NT2/D1 (cell line): ENCODE measurements around the gene PCYT2.

Source experiments
- DNase-seq: peaks from one replicate; pipeline ENCODE4 v3.0.0-alpha.2; 2011; ENCODE audit warnings: low read depth, low spot score
- H3K27me3 ChIP-seq: 2 replicates; pipeline ENCODE4 v1.6.0; 2011; ENCODE audit warnings: mild to moderate bottlenecking; ENCODE audit not compliant: insufficient read length, insufficient read depth
- H3K36me3 ChIP-seq: 2 replicates; pipeline ENCODE4 v1.6.1; 2011; ENCODE audit warnings: mild to moderate bottlenecking, low read length, mixed read lengths; ENCODE audit not compliant: insufficient read depth, insufficient read length
- H3K4me1 ChIP-seq: 2 replicates; pipeline ENCODE4 v1.5.1; 2011; ENCODE audit not compliant: insufficient read depth, insufficient read length
- H3K4me3 ChIP-seq: 2 replicates; pipeline ENCODE4 v1.5.1; 2011; ENCODE audit warnings: low read depth; ENCODE audit not compliant: insufficient read length
- H3K9ac ChIP-seq: 2 replicates; pipeline ENCODE4 v1.6.0; 2011; ENCODE audit warnings: low read depth; ENCODE audit not compliant: insufficient read length
- H3K9me3 ChIP-seq: 2 replicates; pipeline ENCODE4 v1.5.1; 2011; ENCODE audit warnings: mild to moderate bottlenecking, low read length; ENCODE audit not compliant: insufficient read depth
- SUZ12 ChIP-seq: IDR thresholded peaks from 2 replicates; pipeline ENCODE4 v1.6.1; 2011; ENCODE audit not compliant: insufficient read length, insufficient read depth; ENCODE audit errors: extremely low read depth
- YY1 ChIP-seq: IDR thresholded peaks from 2 replicates; pipeline ENCODE4 v1.6.1; 2011; ENCODE audit not compliant: insufficient read length, insufficient read depth
- ZNF274 ChIP-seq: IDR thresholded peaks from 2 replicates; pipeline ENCODE4 v1.6.1; 2011; ENCODE audit warnings: mild to moderate bottlenecking, low read depth, low read length

PCYT2 gene

GRCh38 chr17:81885869-81886548 is 25.2 kb downstream of the PCYT2 start:
- Histone ChIP-seq H3K9me3 (no peaks in the 10 kb centered on the region), H3K4me1 (no peaks in the 10 kb centered on the region), H3K27me3 (no peaks in the 10 kb centered on the region), H3K9ac (no peak overlapping the region), H3K4me3 (no peak overlapping the region), H3K36me3 (peaks cover 89% of the 10 kb centered on the region)
- no peak for DNase-seq
- no peak for TF ChIP-seq SUZ12
- no peak for TF ChIP-seq ZNF274
- no peak for TF ChIP-seq YY1

GRCh38 chr17:81885454-81885853 is 25.7 kb downstream of the PCYT2 start:
- Histone ChIP-seq H3K9me3 (no peaks in the 10 kb centered on the region), H3K4me1 (no peaks in the 10 kb centered on the region), H3K4me3 (no peak overlapping the region), H3K36me3 (peaks cover 89% of the 10 kb centered on the region), H3K9ac (no peak overlapping the region), H3K27me3 (no peaks in the 10 kb centered on the region)
- no peak for DNase-seq
- TF ChIP-seq YY1 = no peak
- no peak for TF ChIP-seq ZNF274
- TF ChIP-seq SUZ12 = no peak

- TF ChIP-seq SUZ12 = no peak
- TF ChIP-seq YY1 = no peak
- no peak for TF ChIP-seq ZNF274
Observed at GRCh38 chr17:81884968-81885367, 26.2 kb downstream of the PCYT2 start.

GRCh38 chr17:81884520-81884919 is 26.7 kb downstream of the PCYT2 start:
- Histone ChIP-seq H3K9ac (no peak overlapping the region), H3K36me3 (peaks cover 89% of the 10 kb centered on the region)

More at GRCh38 chr17:81884968-81885367, 26.2 kb downstream of the PCYT2 start:
- DNase-seq = no peak
- no peak overlapping the region for H3K9ac ChIP-seq
- H3K27me3 ChIP-seq = no peaks in the 10 kb centered on the region
- H3K9me3 ChIP-seq = no peaks in the 10 kb centered on the region
- H3K4me1 ChIP-seq = no peaks in the 10 kb centered on the region
- H3K36me3 ChIP-seq = peaks cover 89% of the 10 kb centered on the region
- H3K4me3 ChIP-seq = no peak overlapping the region

GRCh38 chr17:81879121-81879520 is 32.1 kb downstream of the PCYT2 start:
- H3K9me3 ChIP-seq = no peaks in the 10 kb centered on the region
- H3K27me3 ChIP-seq = no peaks in the 10 kb centered on the region
- no peak for DNase-seq
- no peaks in the 10 kb centered on the region for H3K4me1 ChIP-seq
- TF ChIP-seq ZNF274 = no peak
- TF ChIP-seq SUZ12 = no peak
- TF ChIP-seq YY1 = no peak
- H3K4me3 ChIP-seq = no peak overlapping the region
- no peak overlapping the region for H3K9ac ChIP-seq
- peaks cover 60% of the 10 kb centered on the region for H3K36me3 ChIP-seq

More at GRCh38 chr17:81884520-81884919, 26.7 kb downstream of the PCYT2 start:
- Histone ChIP-seq H3K9me3 (no peaks in the 10 kb centered on the region), H3K4me1 (no peaks in the 10 kb centered on the region), H3K4me3 (no peak overlapping the region), H3K27me3 (no peaks in the 10 kb centered on the region)
- no peak for DNase-seq
- TF ChIP-seq ZNF274 = no peak

- H3K4me3 ChIP-seq = no peak overlapping the region
- peaks cover 54% of the 10 kb centered on the region for H3K36me3 ChIP-seq
- H3K9me3 ChIP-seq = no peaks in the 10 kb centered on the region
- H3K4me1 ChIP-seq = no peaks in the 10 kb centered on the region
- DNase-seq = no peak
- no peak overlapping the region for H3K9ac ChIP-seq
- no peaks in the 10 kb centered on the region for H3K27me3 ChIP-seq
- TF ChIP-seq SUZ12 = no peak
- TF ChIP-seq YY1 = no peak
- TF ChIP-seq ZNF274 = no peak
Observed at GRCh38 chr17:81878294-81878693, 32.9 kb downstream of the PCYT2 start.

GRCh38 chr17:81877569-81877968 is 33.6 kb downstream of the PCYT2 start:
- no peak for TF ChIP-seq YY1
- Histone ChIP-seq H3K4me3 (no peak overlapping the region), H3K9me3 (no peaks in the 10 kb centered on the region), H3K9ac (no peak overlapping the region), H3K36me3 (peaks cover 49% of the 10 kb centered on the region), H3K4me1 (no peaks in the 10 kb centered on the region), H3K27me3 (no peaks in the 10 kb centered on the region)
- DNase-seq = no peak
